MG63 (cell line): Measurements from ENCODE around the gene SEC22C. TPM values are rescaled to one million over a fixed set of nuclear protein-coding genes. Genes with fewer than 3 reads are reported as not detected.

Experiments
- DNase-seq: peaks from one replicate; pipeline ENCODE4 v3.0.0-alpha.2; 2020
- H3K27me3 ChIP-seq: fragments of 250-450 bp; sonication (Bioruptor Pico); 2 replicates; pipeline ENCODE4 v1.5.1; 2020; ENCODE audit warnings: mild to moderate bottlenecking, moderate library complexity
- H3K36me3 ChIP-seq: fragments of 250-450 bp; sonication (Bioruptor Pico); 2 replicates; pipeline ENCODE4 v1.5.1; 2020; ENCODE audit warnings: mild to moderate bottlenecking, moderate library complexity
- H3K4me3 ChIP-seq: fragments of 250-450 bp; sonication (Bioruptor Pico); 2 replicates; pipeline ENCODE4 v1.5.1; 2020; ENCODE audit warnings: mild to moderate bottlenecking, moderate library complexity
- H3K9me3 ChIP-seq: fragments of 250-450 bp; sonication (Bioruptor Pico); 2 replicates; pipeline ENCODE4 v1.5.1; 2020; ENCODE audit warnings: mild to moderate bottlenecking, moderate library complexity
- total RNA-seq: library from RNA; depleted of rRNA; stranded (reverse); fragments of >200 nt; shearing (Covaris generic); gene quantifications from 2 replicates; pipeline ENCODE4 v1.2.3, GENCODE V29; 2014; ENCODE audit warnings: low replicate concordance

Gene SEC22C
- total RNA-seq, 1 experiment from 2014 or later, result 54.8 TPM

GRCh38 chr3:42549131-42549530 lies 32.6 kb downstream of the SEC22C start:
- Histone ChIP-seq H3K36me3 (peaks cover 3% of the 10 kb centered on the region), H3K9me3 (no peaks in the 10 kb centered on the region), H3K27me3 (no peaks in the 10 kb centered on the region), H3K4me3 (no peak overlapping the region)
- no peak for DNase-seq

DNA sequence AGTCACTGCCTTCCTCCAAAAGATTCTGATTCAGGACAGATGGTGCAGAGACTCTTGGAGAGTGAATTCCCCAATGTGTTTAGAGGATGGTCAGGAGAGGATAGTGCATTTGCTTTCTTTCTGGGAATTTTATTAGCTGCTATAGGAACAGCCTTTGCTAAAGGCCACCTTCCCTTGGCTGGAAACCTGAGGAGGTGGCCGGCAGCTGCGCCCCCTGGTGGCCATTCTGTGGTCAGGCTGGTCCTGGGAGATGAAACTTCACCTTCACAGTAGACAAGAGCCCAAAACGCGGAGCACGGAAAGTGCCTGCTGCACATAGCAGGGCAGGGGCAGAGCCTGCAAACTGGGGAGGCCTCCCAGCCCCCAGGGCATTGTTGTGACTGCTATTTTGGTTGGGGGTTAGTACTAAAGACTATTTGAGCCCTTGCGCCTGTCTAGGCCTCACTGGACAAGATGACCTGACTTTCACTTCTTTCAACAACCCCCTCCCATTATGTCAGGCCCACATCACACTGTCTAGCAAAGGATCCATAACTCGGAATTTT lies 34.3 kb downstream of the SEC22C start:
- H3K4me3 ChIP-seq, result no peak overlapping the region
- H3K9me3 ChIP-seq, result no peaks in the 10 kb centered on the region
- DNase-seq, result peak; percentile 19
- H3K36me3 ChIP-seq, result no peaks in the 10 kb centered on the region; the same call in 1 of the 2 replicates
- H3K27me3 ChIP-seq, result no peaks in the 10 kb centered on the region

DNA sequence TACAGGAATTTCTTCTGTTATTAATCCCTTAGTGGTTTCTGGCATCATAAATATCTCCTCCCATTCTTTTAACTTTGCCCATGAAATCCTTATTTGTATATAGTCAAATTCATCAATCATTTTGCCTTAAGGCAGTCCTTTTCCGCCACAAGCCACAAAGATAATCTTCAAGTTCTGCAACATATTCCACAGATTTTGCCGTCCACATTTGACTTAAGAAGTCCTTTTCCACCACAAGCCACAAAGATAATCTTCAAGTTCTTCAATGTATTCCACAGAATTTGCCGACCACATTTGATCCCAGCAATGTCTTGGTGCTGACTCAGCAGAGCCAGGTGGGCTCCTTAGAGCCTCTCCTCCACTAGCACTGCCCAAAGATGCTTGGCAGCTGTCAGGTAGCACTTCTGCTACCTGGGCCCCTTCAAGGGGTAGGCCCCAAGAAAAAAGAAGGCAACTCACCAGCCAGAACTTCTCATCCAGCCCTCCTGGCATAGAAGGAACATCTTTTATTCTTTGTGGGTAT lies 35.0 kb downstream of the SEC22C start:
- DNase-seq, result no peak
- H3K9me3 ChIP-seq, result no peaks in the 10 kb centered on the region

DNA sequence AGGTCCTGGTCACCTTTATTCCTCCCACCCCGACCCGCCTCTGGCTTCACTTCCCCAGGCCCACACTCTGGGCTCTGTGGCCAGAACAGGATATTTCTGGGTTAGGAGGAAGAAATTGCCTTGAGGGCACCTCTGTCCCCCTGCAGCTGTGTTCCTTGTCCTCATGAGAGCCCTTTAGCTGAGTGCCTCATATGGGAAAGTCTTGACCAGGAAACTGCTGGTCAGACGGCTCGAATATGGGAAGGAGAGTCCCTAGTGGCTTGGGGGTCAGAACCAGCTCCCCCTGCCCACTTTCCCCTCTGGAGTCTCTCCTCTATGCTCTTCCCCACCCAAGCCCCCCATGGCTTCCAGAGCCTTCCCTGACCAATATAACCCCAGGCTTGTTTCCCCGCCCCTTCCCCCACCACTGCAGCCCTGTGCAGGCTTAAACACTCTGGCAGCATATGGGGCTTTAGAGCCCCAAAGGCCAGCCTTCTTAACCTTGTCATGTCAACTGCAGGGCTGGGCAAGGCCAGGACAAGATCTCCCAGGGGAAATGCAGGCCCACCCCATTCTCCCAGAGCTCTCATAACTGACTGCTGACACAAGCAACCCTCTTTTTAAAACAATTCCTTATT lies 36.4 kb downstream of the SEC22C start:
- no peak overlapping the region for H3K4me3 ChIP-seq
- H3K36me3 ChIP-seq, result no peaks in the 10 kb centered on the region
- no peak for DNase-seq

More for the DNA sequence above, 35.0 kb downstream of the SEC22C start:
- no peaks in the 10 kb centered on the region for H3K27me3 ChIP-seq
- no peak overlapping the region for H3K4me3 ChIP-seq
- no peaks in the 10 kb centered on the region; the same call in 1 of the 2 replicates for H3K36me3 ChIP-seq

GRCh38 chr3:42544492-42545283 lies 37.1 kb downstream of the SEC22C start:
- H3K4me3 ChIP-seq, result no peak overlapping the region
- DNase-seq, result peak; percentile 23
- no peaks in the 10 kb centered on the region for H3K27me3 ChIP-seq
- H3K9me3 ChIP-seq, result no peaks in the 10 kb centered on the region
- no peaks in the 10 kb centered on the region for H3K36me3 ChIP-seq

More for the DNA sequence above, 36.4 kb downstream of the SEC22C start:
- Histone ChIP-seq H3K27me3 (no peaks in the 10 kb centered on the region), H3K9me3 (no peaks in the 10 kb centered on the region)

DNA sequence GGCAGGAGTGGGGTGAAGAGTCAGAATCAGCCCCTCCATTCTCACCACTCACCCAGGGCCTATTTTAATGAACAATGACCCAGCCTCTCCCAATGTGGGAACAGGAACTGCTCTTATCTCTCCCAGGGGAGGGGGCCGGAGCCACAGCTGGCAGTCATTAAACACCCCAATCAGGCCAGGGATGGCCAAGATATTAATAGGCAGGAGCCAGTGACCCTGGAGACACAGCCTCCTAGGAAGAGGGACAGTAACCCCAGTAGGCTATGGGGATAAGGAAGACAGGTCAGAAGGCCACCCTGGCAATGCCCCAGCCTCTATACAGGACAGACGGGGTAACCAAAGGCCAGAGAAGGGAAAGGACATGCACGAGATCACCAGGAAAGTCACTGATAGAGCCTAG lies 40.7 kb downstream of the SEC22C start:
- Histone ChIP-seq H3K4me3 (no peak overlapping the region), H3K27me3 (no peaks in the 10 kb centered on the region), H3K36me3 (no peaks in the 10 kb centered on the region), H3K9me3 (no peaks in the 10 kb centered on the region)
- no peak for DNase-seq

- H3K4me3 ChIP-seq, result no peak overlapping the region
- no peaks in the 10 kb centered on the region for H3K9me3 ChIP-seq
- no peaks in the 10 kb centered on the region for H3K27me3 ChIP-seq
- no peaks in the 10 kb centered on the region for H3K36me3 ChIP-seq
- DNase-seq, result peak; percentile 12
Measured at GRCh38 chr3:42539871-42540714, 41.7 kb downstream of the SEC22C start.

DNA sequence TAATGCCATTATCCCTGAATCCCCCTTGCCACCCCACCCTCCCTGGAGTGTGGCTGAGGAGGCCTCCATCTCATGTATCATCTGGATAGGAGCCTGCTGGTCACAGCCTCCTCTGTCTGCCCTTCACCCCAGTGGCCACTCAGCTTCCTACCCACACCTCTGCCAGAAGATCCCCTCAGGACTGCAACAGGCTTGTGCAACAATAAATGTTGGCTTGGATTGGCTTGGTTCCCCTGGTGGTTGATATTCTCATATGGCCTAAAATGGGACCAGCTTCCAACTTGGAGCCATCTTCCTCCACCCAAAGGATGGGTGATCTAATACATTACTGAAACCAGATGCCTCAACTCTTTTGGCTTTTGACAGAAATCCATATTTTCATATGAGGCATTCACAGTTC lies 44.4 kb downstream of the SEC22C start:
- no peak for DNase-seq
- Histone ChIP-seq H3K36me3 (no peaks in the 10 kb centered on the region), H3K4me3 (no peak overlapping the region)

DNA sequence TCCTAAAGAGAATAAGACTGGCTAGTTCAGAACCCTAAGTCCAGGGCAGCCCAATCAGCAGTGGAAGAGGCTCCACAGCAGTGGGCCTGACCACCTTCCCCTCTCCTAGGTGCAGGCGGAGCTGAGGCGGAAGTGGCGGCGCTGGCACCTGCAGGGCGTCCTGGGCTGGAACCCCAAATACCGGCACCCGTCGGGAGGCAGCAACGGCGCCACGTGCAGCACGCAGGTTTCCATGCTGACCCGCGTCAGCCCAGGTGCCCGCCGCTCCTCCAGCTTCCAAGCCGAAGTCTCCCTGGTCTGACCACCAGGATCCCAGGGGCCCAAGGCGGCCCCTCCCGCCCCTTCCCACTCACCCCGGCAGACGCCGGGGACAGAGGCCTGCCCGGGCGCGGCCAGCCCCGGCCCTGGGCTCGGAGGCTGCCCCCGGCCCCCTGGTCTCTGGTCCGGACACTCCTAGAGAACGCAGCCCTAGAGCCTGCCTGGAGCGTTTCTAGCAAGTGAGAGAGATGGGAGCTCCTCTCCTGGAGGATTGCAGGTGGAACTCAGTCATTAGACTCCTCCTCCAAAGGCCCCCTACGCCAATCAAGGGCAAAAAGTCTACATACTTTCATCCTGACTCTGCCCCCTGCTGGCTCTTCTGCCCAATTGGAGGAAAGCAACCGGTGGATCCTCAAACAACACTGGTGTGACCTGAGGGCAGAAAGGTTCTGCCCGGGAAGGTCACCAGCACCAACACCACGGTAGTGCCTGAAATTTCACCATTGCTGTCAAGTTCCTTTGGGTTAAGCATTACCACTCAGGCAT lies 45.6 kb downstream of the SEC22C start:
- no peaks in the 10 kb centered on the region for H3K27me3 ChIP-seq
- no peak for DNase-seq
- H3K36me3 ChIP-seq, result no peaks in the 10 kb centered on the region
- H3K9me3 ChIP-seq, result no peaks in the 10 kb centered on the region
- H3K4me3 ChIP-seq, result no peak overlapping the region

More for the DNA sequence above, 44.4 kb downstream of the SEC22C start:
- H3K9me3 ChIP-seq, result no peaks in the 10 kb centered on the region
- no peaks in the 10 kb centered on the region for H3K27me3 ChIP-seq

DNA sequence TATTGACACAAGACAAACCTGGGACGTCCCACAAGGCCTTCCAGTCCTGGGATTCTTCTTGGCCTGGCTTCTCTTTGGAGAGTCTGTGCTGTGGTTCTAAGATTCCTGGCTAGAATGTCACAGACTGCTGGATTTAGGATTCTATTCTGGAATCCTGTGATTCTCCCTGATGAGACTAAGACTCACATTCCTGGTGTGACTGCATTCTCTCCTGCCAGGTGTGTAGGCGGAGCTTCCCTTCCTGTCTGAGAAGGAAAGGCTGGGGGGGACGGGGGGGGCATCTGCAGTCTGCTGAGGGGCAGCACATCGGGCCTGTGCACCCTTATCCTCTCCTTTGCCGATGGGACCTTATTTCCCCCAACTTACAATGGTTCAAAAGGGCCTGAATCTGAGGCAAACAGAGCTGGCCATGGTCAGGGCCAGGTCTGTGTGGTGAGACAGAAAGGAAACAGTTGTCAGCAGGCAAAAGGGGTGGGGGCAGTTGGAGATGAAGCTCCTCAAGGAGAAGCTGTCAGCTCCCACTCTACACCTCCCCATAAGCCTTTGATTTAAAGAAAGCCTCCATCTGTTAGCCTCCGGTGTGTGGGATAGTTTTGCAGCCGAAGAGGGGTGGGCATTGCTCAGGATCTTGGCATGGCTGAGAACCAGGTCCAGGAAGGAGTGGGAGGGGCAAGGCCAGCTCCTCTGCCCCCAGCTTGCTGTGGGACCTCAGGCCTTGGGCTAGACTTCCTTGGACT lies 48.4 kb downstream of the SEC22C start:
- Histone ChIP-seq H3K36me3 (no peaks in the 10 kb centered on the region), H3K27me3 (no peaks in the 10 kb centered on the region), H3K9me3 (no peaks in the 10 kb centered on the region), H3K4me3 (no peak overlapping the region)
- DNase-seq, result no peak

GRCh38 chr3:42532229-42532628 lies 49.5 kb downstream of the SEC22C start:
- DNase-seq, result no peak
- Histone ChIP-seq H3K4me3 (no peak overlapping the region), H3K27me3 (no peaks in the 10 kb centered on the region), H3K36me3 (no peaks in the 10 kb centered on the region), H3K9me3 (no peaks in the 10 kb centered on the region)

GRCh38 chr3:42531470-42531869 lies 50.3 kb downstream of the SEC22C start:
- no peak overlapping the region for H3K4me3 ChIP-seq
- no peak for DNase-seq
- H3K9me3 ChIP-seq, result no peaks in the 10 kb centered on the region
- H3K36me3 ChIP-seq, result no peaks in the 10 kb centered on the region
- H3K27me3 ChIP-seq, result no peaks in the 10 kb centered on the region

DNA sequence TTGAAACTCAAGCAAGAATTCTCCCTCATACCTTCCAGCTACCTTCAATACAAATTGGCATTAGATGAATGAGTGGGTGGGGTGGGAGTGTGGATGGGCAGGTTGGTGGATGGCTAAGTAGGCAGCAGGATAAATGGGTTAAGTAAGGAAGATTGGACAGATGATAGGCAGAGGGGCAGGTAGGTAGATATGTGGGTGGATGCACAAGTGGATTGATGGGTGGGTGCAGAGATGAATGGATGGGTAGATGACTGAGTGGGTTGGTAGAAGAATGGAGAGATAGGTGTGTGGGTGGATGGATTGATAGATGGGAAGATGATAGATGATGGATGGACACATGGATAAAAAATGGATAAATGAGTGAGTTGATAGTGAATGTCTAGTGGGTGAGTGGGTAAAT lies 51.7 kb downstream of the SEC22C start:
- H3K27me3 ChIP-seq, result no peaks in the 10 kb centered on the region
- DNase-seq, result no peak
- no peaks in the 10 kb centered on the region for H3K36me3 ChIP-seq
- H3K9me3 ChIP-seq, result no peaks in the 10 kb centered on the region
- no peak overlapping the region for H3K4me3 ChIP-seq

DNA sequence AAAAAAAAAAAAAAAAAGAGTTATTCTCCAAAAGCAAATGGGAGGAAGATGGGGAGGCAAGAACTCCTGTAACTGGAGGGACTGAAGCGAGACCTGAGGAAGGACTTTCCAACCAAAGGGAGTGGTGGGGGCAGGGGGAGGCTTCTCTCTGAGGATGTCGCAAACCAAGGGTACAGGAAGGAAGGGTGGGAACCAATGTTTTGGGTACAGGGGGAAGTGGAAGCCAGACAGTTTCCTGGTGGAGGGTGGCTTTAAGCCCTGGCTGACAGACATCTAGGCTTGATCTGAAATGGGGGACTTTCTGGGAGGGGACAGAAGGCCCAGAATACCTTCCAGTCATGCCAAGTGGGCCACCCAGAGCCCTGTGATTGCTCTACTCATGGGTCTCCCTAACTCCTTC lies 52.3 kb downstream of the SEC22C start:
- no peak for DNase-seq
- Histone ChIP-seq H3K36me3 (no peaks in the 10 kb centered on the region), H3K9me3 (no peaks in the 10 kb centered on the region), H3K4me3 (no peak overlapping the region), H3K27me3 (no peaks in the 10 kb centered on the region)

GRCh38 chr3:42527368-42527917 lies 54.3 kb downstream of the SEC22C start:
- Histone ChIP-seq H3K27me3 (no peaks in the 10 kb centered on the region), H3K9me3 (no peaks in the 10 kb centered on the region)
- DNase-seq, result no peak

More at GRCh38 chr3:42527368-42527917, 54.3 kb downstream of the SEC22C start:
- no peaks in the 10 kb centered on the region for H3K36me3 ChIP-seq
- H3K4me3 ChIP-seq, result no peak overlapping the region
